C4-2B (cell line): ENCODE measurements around the gene ENGASE.

ENCODE experiments used
- ZFX ChIP-seq: fragments of 450-650 bp; IDR thresholded peaks from 2 replicates; pipeline ENCODE4 v1.6.1; 2017
- TF ChIP-seq, protein P1 (sequence below): fragments of 450-650 bp; conservative IDR thresholded peaks from 2 replicates; pipeline ENCODE4 v1.5.1; 2017; ENCODE audit warnings: mild to moderate bottlenecking

GRCh38 chr17:79133214-79133613 lies 58.6 kb downstream of the ENGASE start:
- TF ChIP-seq, protein P1, sequence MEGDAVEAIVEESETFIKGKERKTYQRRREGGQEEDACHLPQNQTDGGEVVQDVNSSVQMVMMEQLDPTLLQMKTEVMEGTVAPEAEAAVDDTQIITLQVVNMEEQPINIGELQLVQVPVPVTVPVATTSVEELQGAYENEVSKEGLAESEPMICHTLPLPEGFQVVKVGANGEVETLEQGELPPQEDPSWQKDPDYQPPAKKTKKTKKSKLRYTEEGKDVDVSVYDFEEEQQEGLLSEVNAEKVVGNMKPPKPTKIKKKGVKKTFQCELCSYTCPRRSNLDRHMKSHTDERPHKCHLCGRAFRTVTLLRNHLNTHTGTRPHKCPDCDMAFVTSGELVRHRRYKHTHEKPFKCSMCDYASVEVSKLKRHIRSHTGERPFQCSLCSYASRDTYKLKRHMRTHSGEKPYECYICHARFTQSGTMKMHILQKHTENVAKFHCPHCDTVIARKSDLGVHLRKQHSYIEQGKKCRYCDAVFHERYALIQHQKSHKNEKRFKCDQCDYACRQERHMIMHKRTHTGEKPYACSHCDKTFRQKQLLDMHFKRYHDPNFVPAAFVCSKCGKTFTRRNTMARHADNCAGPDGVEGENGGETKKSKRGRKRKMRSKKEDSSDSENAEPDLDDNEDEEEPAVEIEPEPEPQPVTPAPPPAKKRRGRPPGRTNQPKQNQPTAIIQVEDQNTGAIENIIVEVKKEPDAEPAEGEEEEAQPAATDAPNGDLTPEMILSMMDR, result no peak
- no peak for TF ChIP-seq ZFX
